Stimulated activated CD8-positive, alpha-beta memory T cell treated with anti-CD3 and anti-CD28 coated beads, Interleukin-15, amount 100 ng/mL, for 4 hours (primary cell): ENCODE measurements around the gene JAM3.
A peak's percentile ranks its signal among the peaks of the same experiment; 100 is the strongest.
"Not testable (repeated sequence)": the region's sequence is repeated elsewhere in the genome, so short reads cannot be mapped to it uniquely, and the experiment has no call there.

Experiments used
- DNase-seq, 2 donors: peaks; one replicate each; pipeline ENCODE4 v3.0.0-alpha.2; 2020; ENCODE audit warnings: low read depth in 2 of 2

The JAM3 gene

GRCh38 chr11:134101282-134101681, 32.4 kb downstream of the JAM3 start:
- no peak for DNase-seq

DNA sequence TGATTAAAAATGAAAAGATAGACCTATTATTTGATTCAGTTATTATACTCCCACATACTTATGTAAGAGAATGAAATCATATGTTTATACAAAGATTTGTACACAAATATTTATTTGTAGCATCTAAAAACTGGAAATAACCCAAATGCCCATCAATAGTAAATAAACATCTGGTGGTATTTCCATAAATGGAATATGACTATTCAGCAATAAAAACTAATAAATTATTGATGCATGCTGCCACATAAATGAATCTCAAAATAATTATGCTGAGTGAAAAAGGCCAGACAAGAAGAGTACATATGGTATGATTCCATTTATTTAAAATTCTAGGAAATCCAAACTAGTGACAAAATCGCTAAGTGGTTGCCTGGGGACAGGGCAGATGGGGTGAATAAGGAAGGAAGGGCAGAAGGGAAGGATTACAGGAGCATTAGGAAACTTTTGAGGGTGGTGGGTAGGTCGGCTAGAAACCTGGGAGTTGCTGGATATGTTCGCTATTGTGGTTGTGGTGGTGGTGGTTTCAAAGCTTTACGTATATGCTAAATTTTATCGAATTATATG, 41.5 kb downstream of the JAM3 start:
- DNase-seq = no peak

GRCh38 chr11:134113787-134114186, 44.9 kb downstream of the JAM3 start:
- DNase-seq = not testable (repeated sequence)

DNA sequence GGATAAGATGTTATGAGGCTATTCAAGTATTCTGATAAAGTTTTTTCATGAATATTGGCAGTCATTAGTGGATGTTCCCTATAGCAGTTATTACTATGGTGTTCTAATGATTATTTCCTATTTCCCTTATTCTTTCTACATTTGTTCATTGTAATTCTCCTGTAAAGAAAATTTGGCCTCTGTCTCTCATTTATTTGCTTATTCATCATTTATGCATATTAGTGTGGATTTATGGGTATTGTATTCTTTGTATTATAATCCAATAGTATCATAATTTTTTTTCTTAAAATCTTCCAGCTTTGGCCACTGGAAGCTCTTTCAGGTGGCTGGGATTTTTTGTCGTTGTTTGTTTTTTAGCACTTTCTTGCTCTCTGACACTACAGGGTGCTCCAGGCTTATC, 47.3 kb downstream of the JAM3 start:
- DNase-seq = no peak

- no peak for DNase-seq
Observed at GRCh38 chr11:134118006-134118405, 49.1 kb downstream of the JAM3 start.

GRCh38 chr11:134119094-134119493, 50.2 kb downstream of the JAM3 start:
- no peak for DNase-seq

GRCh38 chr11:134120143-134120850, 51.4 kb downstream of the JAM3 start:
- DNase-seq = no peak

GRCh38 chr11:134120921-134121526, 52.2 kb downstream of the JAM3 start:
- no peak for DNase-seq

- DNase-seq = no peak
Observed at GRCh38 chr11:134124660-134125451, 56.0 kb downstream of the JAM3 start.

GRCh38 chr11:134125507-134125906, 56.6 kb downstream of the JAM3 start:
- DNase-seq = no peak

DNA sequence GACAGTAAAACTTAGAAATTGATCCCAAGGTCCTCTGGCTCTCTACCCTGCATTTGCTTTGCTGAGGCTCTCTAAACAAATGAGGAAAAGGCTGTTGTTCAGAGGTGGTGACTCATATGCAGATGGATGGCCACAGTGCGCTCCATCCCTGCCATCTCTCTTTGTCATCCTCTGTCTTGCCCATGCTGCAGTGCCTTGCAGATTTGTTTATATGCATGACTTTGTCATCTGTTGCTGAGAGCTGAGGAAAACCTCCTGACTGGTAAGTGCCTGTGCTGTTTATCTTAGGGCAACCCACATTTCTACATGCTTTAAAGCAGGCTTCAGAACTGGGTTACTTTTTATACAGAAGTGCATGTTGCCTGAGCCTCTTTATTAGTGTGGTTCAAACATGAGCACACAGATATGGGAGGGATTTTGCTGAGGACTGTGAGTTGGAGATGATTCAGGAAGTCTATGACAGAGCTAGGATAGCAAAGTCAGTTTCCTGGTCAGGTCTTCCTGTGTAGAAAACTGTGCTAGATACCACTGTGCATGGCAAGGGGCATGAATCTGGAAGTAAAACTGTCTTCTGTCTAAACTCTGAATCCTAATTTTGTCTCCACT, 57.4 kb downstream of the JAM3 start:
- DNase-seq = no peak

DNA sequence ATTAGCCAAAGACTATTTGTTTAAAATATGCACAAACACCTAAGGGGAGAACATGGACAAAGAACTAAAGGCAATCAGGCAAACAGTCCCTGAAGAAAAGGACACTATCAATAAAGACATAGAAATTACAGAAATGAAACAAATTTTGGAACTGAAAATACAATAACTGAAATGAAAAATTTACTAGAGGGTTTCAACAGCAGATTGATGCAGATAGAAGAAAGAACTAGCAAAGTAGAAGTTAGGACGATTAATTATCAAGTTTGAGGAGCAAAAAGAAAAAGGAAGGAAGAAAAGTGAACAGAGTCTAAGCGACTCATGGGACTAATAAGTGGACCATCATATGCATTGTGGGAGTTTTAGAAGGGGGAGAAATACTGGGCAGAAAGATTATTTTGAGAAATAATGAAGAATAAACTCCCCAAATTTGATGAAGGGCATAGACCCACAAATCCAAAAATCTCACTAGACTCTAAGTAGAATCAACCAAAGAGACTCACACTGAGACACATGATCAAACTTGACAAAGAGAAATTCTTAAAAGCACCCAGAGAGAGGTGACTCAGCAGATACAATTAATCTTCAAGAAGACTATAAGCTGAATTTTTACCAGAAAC, 62.9 kb downstream of the JAM3 start:
- DNase-seq = no peak

DNA sequence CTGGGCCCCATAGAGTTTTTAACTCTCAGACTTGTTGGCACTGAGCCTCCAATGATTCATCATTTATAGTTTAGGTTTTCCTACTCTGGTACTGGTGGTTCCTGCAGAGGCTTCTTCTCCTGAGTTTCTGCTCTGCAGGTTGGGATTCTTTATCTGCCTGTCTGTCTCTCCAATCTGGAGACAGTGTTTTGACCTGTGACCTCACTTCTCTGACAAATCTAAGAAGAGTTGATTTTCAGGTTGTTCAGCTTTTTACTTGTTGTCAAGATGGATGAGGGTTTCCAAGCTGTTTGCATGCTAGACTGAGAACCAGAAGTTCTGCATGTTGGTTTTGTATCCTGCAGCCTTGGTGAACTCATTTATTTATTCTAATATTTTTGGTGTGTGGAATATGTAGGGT, 63.9 kb downstream of the JAM3 start:
- DNase-seq = no peak

- DNase-seq = no peak
Observed at GRCh38 chr11:134134167-134134566, 65.3 kb downstream of the JAM3 start.

GRCh38 chr11:134138376-134138775, 69.5 kb downstream of the JAM3 start:
- no peak for DNase-seq

DNA sequence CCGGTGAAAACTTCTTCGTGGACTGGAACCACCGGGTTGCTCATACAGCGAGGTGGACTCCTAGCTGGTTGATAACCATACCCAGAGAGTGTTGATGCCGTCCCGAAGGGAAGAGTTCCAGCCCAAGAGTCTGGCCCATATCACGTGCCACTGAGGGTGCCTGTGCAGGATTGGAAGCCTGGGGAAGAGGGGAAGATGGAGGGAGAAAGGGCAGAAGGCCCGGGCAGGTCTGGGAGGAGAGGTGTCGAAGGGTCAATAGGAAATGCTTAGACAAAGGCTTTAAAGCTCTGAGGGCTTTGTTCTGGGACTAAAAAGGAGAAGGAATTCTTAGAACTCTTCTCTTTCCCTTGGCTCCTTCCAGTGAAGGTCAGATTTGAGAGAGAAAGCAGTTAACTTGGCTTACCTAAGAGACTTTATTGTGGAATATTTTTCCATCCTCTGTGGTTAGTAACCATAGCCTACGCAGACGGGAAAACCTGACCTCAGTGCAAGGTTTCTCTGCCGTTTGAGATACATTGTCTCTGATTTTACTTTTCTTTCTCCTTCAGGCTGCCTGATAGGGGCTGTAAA, 70.5 kb downstream of the JAM3 start:
- DNase-seq = no peak

DNA sequence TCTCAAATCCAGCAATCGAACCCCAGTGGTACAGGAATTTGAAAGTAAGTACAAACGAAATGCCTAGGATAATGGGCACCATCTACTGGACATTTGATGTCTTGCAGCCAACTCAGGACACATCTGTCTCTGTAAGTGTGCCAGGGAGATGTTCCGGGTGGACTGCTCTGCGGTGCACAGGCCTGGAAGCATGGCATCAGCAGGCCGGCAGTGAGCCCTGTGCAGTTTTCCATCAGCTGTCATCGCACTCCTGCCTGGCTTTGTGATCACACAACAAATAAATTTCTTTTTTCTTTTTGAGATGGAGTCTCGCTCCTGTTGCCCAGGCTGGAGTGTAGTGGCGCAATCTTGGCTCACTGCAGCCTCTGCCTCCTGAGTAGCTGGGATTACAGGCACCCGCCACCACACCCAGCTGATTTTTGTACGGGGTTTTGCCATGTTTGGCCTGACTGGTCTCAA, 71.0 kb downstream of the JAM3 start:
- peak in 1 of 2 donors; percentile 5 for DNase-seq

DNA sequence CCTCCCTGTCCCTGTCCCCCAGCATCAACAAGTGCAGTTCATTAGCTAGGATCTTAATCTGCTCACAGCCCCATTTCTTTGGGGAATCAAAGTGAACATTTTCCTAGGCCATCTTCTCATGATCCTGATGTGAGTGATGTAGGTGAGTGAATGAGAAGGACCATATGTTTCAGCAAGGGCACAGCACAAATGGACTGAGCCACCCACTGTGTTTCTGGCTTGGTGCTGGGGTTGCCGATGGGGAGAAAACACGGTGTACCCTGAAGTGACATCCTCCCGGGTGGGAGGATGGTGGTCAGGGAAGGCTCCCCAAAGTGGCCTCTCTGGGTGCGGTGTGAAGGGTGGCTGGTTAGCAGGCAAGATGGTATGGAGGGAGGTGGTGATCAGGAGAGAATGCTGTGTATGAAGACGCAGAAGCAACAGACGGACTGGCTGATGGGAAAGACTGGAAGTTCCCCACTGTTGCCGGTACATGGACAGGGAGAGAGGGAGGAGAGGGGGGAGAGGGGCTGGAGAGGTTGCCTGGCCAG, 72.2 kb downstream of the JAM3 start:
- no peak for DNase-seq

GRCh38 chr11:134142536-134142935, 73.7 kb downstream of the JAM3 start:
- no peak for DNase-seq

GRCh38 chr11:134143801-134144200, 74.9 kb downstream of the JAM3 start:
- DNase-seq = no peak

- no peak for DNase-seq
Observed at GRCh38 chr11:134144744-134145143, 75.9 kb downstream of the JAM3 start.
